Hepatocyte (in vitro differentiated cells): ENCODE measurements around the gene MR1.

Experiments used
- EZH2phosphoT487 ChIP-seq: fragments of 200-600 bp; sonication (generic); IDR thresholded peaks from one replicate; pipeline ENCODE4 v1.6.1; 2018; ENCODE audit warnings: antibody characterized with exemption, mild to moderate bottlenecking, low read depth, moderate library complexity; ENCODE audit not compliant: unreplicated experiment, severe bottlenecking
- TF ChIP-seq, protein P1 (sequence below): fragments of 200-600 bp; sonication (generic); IDR thresholded peaks from 2 replicates; pipeline ENCODE4 v1.5.1; 2016; ENCODE audit warnings: antibody characterized with exemption, mild to moderate bottlenecking; ENCODE audit not compliant: poor library complexity

DNA sequence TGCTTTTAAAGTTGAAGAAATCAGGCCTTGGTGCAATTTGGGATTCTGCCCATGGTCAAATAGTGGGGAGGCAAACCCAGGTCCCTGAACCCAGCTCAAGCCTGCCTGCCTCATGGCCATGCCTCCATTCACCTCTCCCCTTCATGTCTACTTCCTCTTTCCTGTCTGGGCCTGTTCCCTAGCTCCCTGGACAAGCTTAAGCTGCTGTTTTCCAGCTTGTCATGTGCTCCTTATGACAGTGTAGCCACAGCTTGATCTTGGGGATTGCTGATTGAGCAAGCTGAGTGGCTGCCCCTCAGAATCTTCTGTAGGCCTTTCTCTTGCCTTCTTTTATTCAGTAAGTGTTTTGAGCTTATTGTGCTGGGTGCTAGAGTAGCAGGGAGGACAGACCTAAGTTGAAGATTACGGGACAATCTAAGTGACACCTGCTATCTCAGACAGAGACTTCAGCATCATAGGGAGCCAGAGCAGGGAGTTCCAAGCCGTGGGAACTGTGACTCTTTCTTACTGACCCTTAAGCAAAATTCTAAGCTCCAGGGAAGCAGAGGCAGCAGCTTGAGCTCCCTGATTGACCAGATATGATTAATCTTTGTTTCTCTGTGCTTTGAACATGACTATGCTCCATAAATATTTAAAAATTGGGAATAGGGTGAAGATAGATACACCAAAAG, 520 bp upstream of the MR1 start:
- TF ChIP-seq, protein P1, sequence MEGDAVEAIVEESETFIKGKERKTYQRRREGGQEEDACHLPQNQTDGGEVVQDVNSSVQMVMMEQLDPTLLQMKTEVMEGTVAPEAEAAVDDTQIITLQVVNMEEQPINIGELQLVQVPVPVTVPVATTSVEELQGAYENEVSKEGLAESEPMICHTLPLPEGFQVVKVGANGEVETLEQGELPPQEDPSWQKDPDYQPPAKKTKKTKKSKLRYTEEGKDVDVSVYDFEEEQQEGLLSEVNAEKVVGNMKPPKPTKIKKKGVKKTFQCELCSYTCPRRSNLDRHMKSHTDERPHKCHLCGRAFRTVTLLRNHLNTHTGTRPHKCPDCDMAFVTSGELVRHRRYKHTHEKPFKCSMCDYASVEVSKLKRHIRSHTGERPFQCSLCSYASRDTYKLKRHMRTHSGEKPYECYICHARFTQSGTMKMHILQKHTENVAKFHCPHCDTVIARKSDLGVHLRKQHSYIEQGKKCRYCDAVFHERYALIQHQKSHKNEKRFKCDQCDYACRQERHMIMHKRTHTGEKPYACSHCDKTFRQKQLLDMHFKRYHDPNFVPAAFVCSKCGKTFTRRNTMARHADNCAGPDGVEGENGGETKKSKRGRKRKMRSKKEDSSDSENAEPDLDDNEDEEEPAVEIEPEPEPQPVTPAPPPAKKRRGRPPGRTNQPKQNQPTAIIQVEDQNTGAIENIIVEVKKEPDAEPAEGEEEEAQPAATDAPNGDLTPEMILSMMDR = no peak
- no peak for TF ChIP-seq EZH2phosphoT487
